ENCODE data around the gene CLEC2A. TPM values are rescaled to one million over a fixed set of nuclear protein-coding genes. Genes with fewer than 3 reads are reported as not detected.

The CLEC2A gene
- total RNA-seq, 1 donor from 2014 or later, result not detected

DNA sequence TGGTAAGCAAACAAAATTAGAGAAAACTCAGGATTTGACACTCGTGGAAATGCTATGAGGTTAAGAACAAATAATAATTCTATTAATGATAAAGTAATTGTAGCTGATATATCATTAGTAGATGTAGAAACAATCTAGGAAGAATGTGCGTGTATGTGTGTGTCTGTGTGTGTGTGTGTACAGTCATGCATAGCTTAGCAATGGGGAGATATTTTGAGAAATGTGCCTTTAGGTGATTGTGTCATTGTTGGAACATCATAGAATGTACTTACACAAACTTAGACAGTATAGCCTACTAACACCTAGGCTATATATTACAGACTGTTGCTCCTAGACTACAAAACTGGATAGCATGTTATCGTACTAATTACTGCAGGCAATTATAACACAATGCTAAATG, 5.3 kb downstream of the CLEC2A start:
- peaks cover 3% of the 10 kb centered on the region for H3K4me1 Mint-ChIP-seq (ENCODE audit: low read depth)
- no peaks in the 10 kb centered on the region for H3K27me3 Mint-ChIP-seq
- no peak for DNase-seq (ENCODE audit: low spot score, unreplicated experiment)
- H3K4me3 Mint-ChIP-seq (ENCODE audit: low read depth), result no peak overlapping the region
- H3K27ac Mint-ChIP-seq, result no peak overlapping the region
- TF ChIP-seq, protein P1, sequence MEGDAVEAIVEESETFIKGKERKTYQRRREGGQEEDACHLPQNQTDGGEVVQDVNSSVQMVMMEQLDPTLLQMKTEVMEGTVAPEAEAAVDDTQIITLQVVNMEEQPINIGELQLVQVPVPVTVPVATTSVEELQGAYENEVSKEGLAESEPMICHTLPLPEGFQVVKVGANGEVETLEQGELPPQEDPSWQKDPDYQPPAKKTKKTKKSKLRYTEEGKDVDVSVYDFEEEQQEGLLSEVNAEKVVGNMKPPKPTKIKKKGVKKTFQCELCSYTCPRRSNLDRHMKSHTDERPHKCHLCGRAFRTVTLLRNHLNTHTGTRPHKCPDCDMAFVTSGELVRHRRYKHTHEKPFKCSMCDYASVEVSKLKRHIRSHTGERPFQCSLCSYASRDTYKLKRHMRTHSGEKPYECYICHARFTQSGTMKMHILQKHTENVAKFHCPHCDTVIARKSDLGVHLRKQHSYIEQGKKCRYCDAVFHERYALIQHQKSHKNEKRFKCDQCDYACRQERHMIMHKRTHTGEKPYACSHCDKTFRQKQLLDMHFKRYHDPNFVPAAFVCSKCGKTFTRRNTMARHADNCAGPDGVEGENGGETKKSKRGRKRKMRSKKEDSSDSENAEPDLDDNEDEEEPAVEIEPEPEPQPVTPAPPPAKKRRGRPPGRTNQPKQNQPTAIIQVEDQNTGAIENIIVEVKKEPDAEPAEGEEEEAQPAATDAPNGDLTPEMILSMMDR (IDR thresholded peaks at IDR 0.05; ENCODE audit: unreplicated experiment), result no peak
- H3K9me3 Mint-ChIP-seq (ENCODE audit: low read depth), result no peaks in the 10 kb centered on the region
- no peaks in the 10 kb centered on the region for H3K36me3 Mint-ChIP-seq (ENCODE audit: insufficient read depth)

GRCh38 chr12:9925705-9926393, 6.3 kb downstream of the CLEC2A start:
- Mint-ChIP-seq H3K9me3 (ENCODE audit: low read depth) (no peaks in the 10 kb centered on the region), H3K27me3 (no peaks in the 10 kb centered on the region), H3K4me3 (ENCODE audit: low read depth) (peak overlapping the region; percentile 9), H3K27ac (no peak overlapping the region), H3K36me3 (ENCODE audit: insufficient read depth) (no peaks in the 10 kb centered on the region), H3K4me1 (ENCODE audit: low read depth) (peaks cover 3% of the 10 kb centered on the region)
- no peak for DNase-seq (ENCODE audit: low spot score, unreplicated experiment)
- TF ChIP-seq, protein P1 (IDR thresholded peaks at IDR 0.05; ENCODE audit: unreplicated experiment), result peak; percentile 70

DNA sequence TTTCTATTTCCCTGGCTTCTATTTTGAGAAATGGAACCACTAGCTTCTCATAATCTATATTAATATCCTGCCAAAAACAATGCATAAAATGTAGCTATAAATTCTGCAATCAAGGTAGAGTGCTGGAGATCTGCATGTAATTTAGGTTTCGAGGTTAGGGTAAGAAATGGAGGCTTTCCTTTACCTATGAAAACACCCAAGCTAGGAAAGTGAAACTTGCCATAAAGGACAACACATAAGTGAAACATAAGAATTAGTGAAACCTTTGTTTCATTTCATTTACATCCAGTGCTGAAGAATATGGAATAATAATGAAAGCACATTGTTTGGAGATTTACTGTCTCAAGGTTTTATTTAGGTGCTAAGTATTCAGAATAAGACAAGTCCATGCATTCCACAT, 9.7 kb downstream of the CLEC2A start:
- peaks cover 7% of the 10 kb centered on the region for H3K9me3 Mint-ChIP-seq (ENCODE audit: low read depth)
- H3K36me3 Mint-ChIP-seq (ENCODE audit: insufficient read depth), result no peaks in the 10 kb centered on the region
- H3K27ac Mint-ChIP-seq, result no peak overlapping the region
- H3K4me3 Mint-ChIP-seq (ENCODE audit: low read depth), result no peak overlapping the region
- no peak for DNase-seq (ENCODE audit: low spot score, unreplicated experiment)
- TF ChIP-seq, protein P1 (IDR thresholded peaks at IDR 0.05; ENCODE audit: unreplicated experiment), result no peak
- H3K4me1 Mint-ChIP-seq (ENCODE audit: low read depth), result peaks cover 3% of the 10 kb centered on the region
- H3K27me3 Mint-ChIP-seq, result no peaks in the 10 kb centered on the region

GRCh38 chr12:9920451-9920850, 11.7 kb downstream of the CLEC2A start:
- Mint-ChIP-seq H3K27ac (no peak overlapping the region), H3K27me3 (no peaks in the 10 kb centered on the region), H3K4me3 (ENCODE audit: low read depth) (no peak overlapping the region), H3K9me3 (ENCODE audit: low read depth) (peaks cover 7% of the 10 kb centered on the region), H3K36me3 (ENCODE audit: insufficient read depth) (no peaks in the 10 kb centered on the region), H3K4me1 (ENCODE audit: low read depth) (no peaks in the 10 kb centered on the region)
- DNase-seq (ENCODE audit: low spot score, unreplicated experiment), result no peak
- TF ChIP-seq, protein P1 (IDR thresholded peaks at IDR 0.05; ENCODE audit: unreplicated experiment), result no peak

GRCh38 chr12:9919443-9919842, 12.7 kb downstream of the CLEC2A start:
- peaks cover 9% of the 10 kb centered on the region for H3K9me3 Mint-ChIP-seq (ENCODE audit: low read depth)
- TF ChIP-seq, protein P1 (IDR thresholded peaks at IDR 0.05; ENCODE audit: unreplicated experiment), result no peak
- no peaks in the 10 kb centered on the region for H3K4me1 Mint-ChIP-seq (ENCODE audit: low read depth)
- H3K4me3 Mint-ChIP-seq (ENCODE audit: low read depth), result no peak overlapping the region
- H3K27ac Mint-ChIP-seq, result no peak overlapping the region
- H3K27me3 Mint-ChIP-seq, result no peaks in the 10 kb centered on the region
- no peak for DNase-seq (ENCODE audit: low spot score, unreplicated experiment)
- H3K36me3 Mint-ChIP-seq (ENCODE audit: insufficient read depth), result no peaks in the 10 kb centered on the region

Measured in progenitor cell of endocrine pancreas (in vitro differentiated cells).